Neural cell (in vitro differentiated cells): ENCODE measurements around the gene TBC1D23. TPM values are rescaled to one million over a fixed set of nuclear protein-coding genes. Genes with fewer than 3 reads are reported as not detected.

Experiments used
- H2AFZ ChIP-seq: fragments of 200-600, 300-800 bp; sonication (generic), shearing (Covaris generic); 2 replicates; pipeline ENCODE4 v1.6.0; 2014; ENCODE audit warnings: low read depth, mild to moderate bottlenecking, antibody characterized with exemption, low read length, moderate library complexity
- H3F3A ChIP-seq: fragments of 200-600 bp; shearing (Covaris generic); 2 replicates; pipeline ENCODE4 v1.6.1; 2016; ENCODE audit warnings: mild to moderate bottlenecking, moderate library complexity, mixed read lengths, antibody characterized with exemption, low read length; ENCODE audit not compliant: insufficient read depth, poor library complexity, severe bottlenecking
- H3K27ac ChIP-seq: fragments of 200-600, 300-800 bp; sonication (generic), shearing (Covaris generic); 2 replicates; pipeline ENCODE4 v1.5.1; 2014; ENCODE audit warnings: mild to moderate bottlenecking, low read length, moderate library complexity
- H3K27me3 ChIP-seq: fragments of 300-800, 200-600 bp; sonication (generic), shearing (Covaris generic); 2 replicates; pipeline ENCODE4 v1.6.0; 2014; ENCODE audit warnings: mild to moderate bottlenecking, low read depth, low read length, moderate library complexity; ENCODE audit not compliant: insufficient read depth
- H3K36me3 ChIP-seq: fragments of 300-800, 200-600 bp; sonication (generic), shearing (Covaris generic); 2 replicates; pipeline ENCODE4 v1.5.1; 2014; ENCODE audit warnings: mild to moderate bottlenecking, antibody characterized with exemption, low read length, moderate library complexity; ENCODE audit not compliant: insufficient read depth
- H3K4me2 ChIP-seq: fragments of 300-800, 200-600 bp; sonication (generic), shearing (Covaris generic); 2 replicates; pipeline ENCODE4 v1.6.0; 2014; ENCODE audit warnings: mild to moderate bottlenecking, low read length
- H3K4me3 ChIP-seq: fragments of 300-800, 200-600 bp; sonication (generic), shearing (Covaris generic); 2 replicates; pipeline ENCODE4 v1.5.1; 2014; ENCODE audit warnings: mild to moderate bottlenecking, low read length, moderate library complexity
- H3K79me2 ChIP-seq: fragments of 200-600 bp; shearing (Covaris generic); replicated peaks from 2 replicates; pipeline ENCODE4 v1.6.0; 2014; ENCODE audit warnings: mild to moderate bottlenecking, low read length, moderate library complexity; ENCODE audit not compliant: insufficient read depth
- H3K9ac ChIP-seq: fragments of 300-800, 200-600 bp; sonication (generic), shearing (Covaris generic); 2 replicates; pipeline ENCODE4 v1.6.1; 2016; ENCODE audit warnings: mild to moderate bottlenecking, low read length, mixed read lengths
- H3K9me2 ChIP-seq: fragments of 200-600 bp; shearing (Covaris generic); 2 replicates; pipeline ENCODE4 v1.6.1; 2016; ENCODE audit warnings: mild to moderate bottlenecking, low read length, mixed read lengths; ENCODE audit not compliant: insufficient read depth
- H3K9me3 ChIP-seq: fragments of 200-600, 300-800 bp; sonication (generic), shearing (Covaris generic); 2 replicates; pipeline ENCODE4 v1.6.1; 2016; ENCODE audit warnings: mild to moderate bottlenecking, mixed run types, low read length, moderate library complexity, mixed read lengths
- H4K20me1 ChIP-seq: fragments of 200-600 bp; shearing (Covaris generic); 2 replicates; pipeline ENCODE4 v1.6.1; 2016; ENCODE audit warnings: mild to moderate bottlenecking, mixed run types; ENCODE audit not compliant: insufficient read depth
- EP300 ChIP-seq: fragments of 450-650 bp; conservative IDR thresholded peaks from 2 replicates; pipeline ENCODE4 v1.6.1; 2014; ENCODE audit warnings: antibody characterized with exemption, mild to moderate bottlenecking, moderate library complexity; ENCODE audit not compliant: poor library complexity, severe bottlenecking
- EZH2 ChIP-seq: fragments of 200-600, 300-800 bp; shearing (Covaris generic), sonication (generic); IDR thresholded peaks from 2 replicates; pipeline ENCODE4 v1.6.1; 2014; ENCODE audit warnings: antibody characterized with exemption, low read length, borderline replicate concordance, mild to moderate bottlenecking; ENCODE audit not compliant: insufficient read depth, poor library complexity, severe bottlenecking
- MXI1 ChIP-seq: fragments of 450-650 bp; conservative IDR thresholded peaks from 2 replicates; pipeline ENCODE4 v1.6.1; 2014; ENCODE audit warnings: antibody characterized with exemption, mild to moderate bottlenecking; ENCODE audit not compliant: poor library complexity, severe bottlenecking
- POLR2AphosphoS5 ChIP-seq: IDR thresholded peaks from 2 replicates; pipeline ENCODE4 v1.6.1; 2012
- RAD21 ChIP-seq: fragments of 450-650 bp; conservative IDR thresholded peaks from 2 replicates; pipeline ENCODE4 v1.6.1; 2014; ENCODE audit warnings: antibody characterized with exemption, mild to moderate bottlenecking, moderate library complexity
- REST ChIP-seq: IDR thresholded peaks from 2 replicates; pipeline ENCODE4 v1.6.1; 2012; ENCODE audit warnings: borderline replicate concordance
- SMC3 ChIP-seq: fragments of 450-650 bp; conservative IDR thresholded peaks from 2 replicates; pipeline ENCODE4 v1.6.1; 2014; ENCODE audit warnings: antibody characterized with exemption, mild to moderate bottlenecking, moderate library complexity; ENCODE audit not compliant: poor library complexity
- TAF1 ChIP-seq: IDR thresholded peaks from 2 replicates; pipeline ENCODE4 v1.6.1; 2012; ENCODE audit warnings: low read depth
- polyA plus RNA-seq: library from polyadenylated mRNA; depleted of rRNA; stranded (reverse); fragments of >200 nt; gene quantifications from 2 replicates; pipeline ENCODE4 v1.2.3, GENCODE V29; 2014
- TF ChIP-seq, protein P1 (sequence below): fragments of 450-650 bp; IDR thresholded peaks from 2 replicates; pipeline ENCODE4 v1.5.1; 2014; ENCODE audit warnings: antibody characterized with exemption, mild to moderate bottlenecking, moderate library complexity; ENCODE audit not compliant: poor library complexity, severe bottlenecking

TBC1D23 gene
- polyA plus RNA-seq, 1 donor from 2014 or later, result 51.3 TPM

DNA sequence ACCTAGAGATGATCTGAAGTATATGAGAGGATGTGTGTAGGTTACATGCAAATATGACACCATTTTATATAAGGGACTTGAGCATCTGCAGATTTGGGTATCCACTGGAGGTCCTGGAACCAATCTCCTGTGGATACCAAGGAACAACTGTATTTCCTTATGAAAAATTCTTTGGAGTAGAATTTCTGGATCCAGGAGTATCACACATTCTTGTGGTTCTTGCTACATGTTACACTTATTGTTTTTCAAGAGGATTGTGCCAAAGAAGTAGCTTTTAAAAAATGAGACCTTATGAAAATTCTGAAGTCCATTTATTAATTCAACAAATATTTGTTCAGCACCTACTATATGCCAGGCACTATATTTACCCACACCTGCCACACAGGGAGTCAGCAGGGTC is 15.7 kb upstream of the TBC1D23 start:
- H3F3A ChIP-seq, result no peaks in the 10 kb centered on the region
- H2AFZ ChIP-seq, result no peak overlapping the region
- no peak overlapping the region for H3K4me3 ChIP-seq
- no peaks in the 10 kb centered on the region for H3K79me2 ChIP-seq
- no peak overlapping the region for H3K9ac ChIP-seq
- no peaks in the 10 kb centered on the region for H4K20me1 ChIP-seq
- no peak overlapping the region for H3K4me2 ChIP-seq
- H3K27ac ChIP-seq, result no peak overlapping the region
- no peaks in the 10 kb centered on the region for H3K9me3 ChIP-seq
- no peaks in the 10 kb centered on the region for H3K27me3 ChIP-seq
- TF ChIP-seq REST, result no peak
- TF ChIP-seq TAF1, result no peak
- TF ChIP-seq POLR2AphosphoS5, result no peak
- no peak for TF ChIP-seq SMC3
- no peak for TF ChIP-seq EZH2
- TF ChIP-seq, protein P1, sequence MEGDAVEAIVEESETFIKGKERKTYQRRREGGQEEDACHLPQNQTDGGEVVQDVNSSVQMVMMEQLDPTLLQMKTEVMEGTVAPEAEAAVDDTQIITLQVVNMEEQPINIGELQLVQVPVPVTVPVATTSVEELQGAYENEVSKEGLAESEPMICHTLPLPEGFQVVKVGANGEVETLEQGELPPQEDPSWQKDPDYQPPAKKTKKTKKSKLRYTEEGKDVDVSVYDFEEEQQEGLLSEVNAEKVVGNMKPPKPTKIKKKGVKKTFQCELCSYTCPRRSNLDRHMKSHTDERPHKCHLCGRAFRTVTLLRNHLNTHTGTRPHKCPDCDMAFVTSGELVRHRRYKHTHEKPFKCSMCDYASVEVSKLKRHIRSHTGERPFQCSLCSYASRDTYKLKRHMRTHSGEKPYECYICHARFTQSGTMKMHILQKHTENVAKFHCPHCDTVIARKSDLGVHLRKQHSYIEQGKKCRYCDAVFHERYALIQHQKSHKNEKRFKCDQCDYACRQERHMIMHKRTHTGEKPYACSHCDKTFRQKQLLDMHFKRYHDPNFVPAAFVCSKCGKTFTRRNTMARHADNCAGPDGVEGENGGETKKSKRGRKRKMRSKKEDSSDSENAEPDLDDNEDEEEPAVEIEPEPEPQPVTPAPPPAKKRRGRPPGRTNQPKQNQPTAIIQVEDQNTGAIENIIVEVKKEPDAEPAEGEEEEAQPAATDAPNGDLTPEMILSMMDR, result no peak
- no peak for TF ChIP-seq MXI1
- TF ChIP-seq EP300, result no peak
- TF ChIP-seq RAD21, result no peak
- no peaks in the 10 kb centered on the region for H3K36me3 ChIP-seq
- H3K9me2 ChIP-seq, result no peaks in the 10 kb centered on the region

GRCh38 chr3:100245927-100246326 is 14.9 kb upstream of the TBC1D23 start:
- H3K9me3 ChIP-seq, result no peaks in the 10 kb centered on the region
- no peaks in the 10 kb centered on the region for H3F3A ChIP-seq
- TF ChIP-seq MXI1 (no peak), SMC3 (no peak), POLR2AphosphoS5 (no peak), EP300 (no peak), RAD21 (no peak), EZH2 (no peak), REST (no peak), TAF1 (no peak)
- TF ChIP-seq, protein P1, result no peak
- H3K4me2 ChIP-seq, result no peak overlapping the region
- no peaks in the 10 kb centered on the region for H4K20me1 ChIP-seq
- H2AFZ ChIP-seq, result no peak overlapping the region
- H3K27ac ChIP-seq, result no peak overlapping the region
- no peak overlapping the region for H3K9ac ChIP-seq
- no peaks in the 10 kb centered on the region for H3K27me3 ChIP-seq
- no peaks in the 10 kb centered on the region for H3K9me2 ChIP-seq
- H3K79me2 ChIP-seq, result no peaks in the 10 kb centered on the region
- H3K4me3 ChIP-seq, result no peak overlapping the region
- no peaks in the 10 kb centered on the region for H3K36me3 ChIP-seq
